HAP-1 (cell line): ENCODE data around the gene CLCN5.
A peak's percentile ranks its signal among the peaks of the same experiment; 100 is the strongest.
"Not testable (repeated sequence)": the region's sequence is repeated elsewhere in the genome, so short reads cannot be mapped to it uniquely, and the experiment has no call there.

ENCODE experiments used
- DNase-seq, 2 experiments: peaks; one replicate each; pipeline ENCODE4 v3.0.0-alpha.2; 2016 to 2020; ENCODE audit warnings: low spot score in 2 of 2
- H3K27me3 ChIP-seq: fragments of 250-450 bp; sonication (Bioruptor Pico); 2 replicates; pipeline ENCODE4 v1.5.1; 2020; ENCODE audit warnings: low read depth, mild to moderate bottlenecking, moderate library complexity
- H3K36me3 ChIP-seq: fragments of 250-450 bp; sonication (Bioruptor Pico); replicated peaks from 2 replicates; pipeline ENCODE4 v1.5.1; 2020; ENCODE audit warnings: mild to moderate bottlenecking
- H3K4me1 ChIP-seq: fragments of 250-450 bp; sonication (Bioruptor Pico); 2 replicates; pipeline ENCODE4 v1.5.1; 2020; ENCODE audit warnings: mild to moderate bottlenecking
- H3K4me3 ChIP-seq: fragments of 250-450 bp; sonication (Bioruptor Pico); 2 replicates; pipeline ENCODE4 v1.5.1; 2020; ENCODE audit warnings: mild to moderate bottlenecking, moderate library complexity
- H3K9me3 ChIP-seq: fragments of 250-450 bp; sonication (Bioruptor Pico); 2 replicates; pipeline ENCODE4 v1.5.1; 2020; ENCODE audit warnings: mild to moderate bottlenecking, moderate library complexity
- in situ Hi-C: fragments of 300-500 bp; cut with MboI; formaldehyde crosslinking; loops from 3 replicates; pipeline ENCODE4 v1.14.3; 2020; ENCODE audit warnings: low sequenced_read_pairs, inconsistent platforms, mixed read lengths

The CLCN5 gene

GRCh38 chrX:49993661-49994060 is 71.3 kb downstream of the CLCN5 start:
- no peak for DNase-seq
- in situ Hi-C loops, result no loop called here
- Histone ChIP-seq H3K4me3 (no peak overlapping the region), H3K36me3 (no peaks in the 10 kb centered on the region), H3K27me3 (no peaks in the 10 kb centered on the region), H3K9me3 (no peaks in the 10 kb centered on the region), H3K4me1 (no peaks in the 10 kb centered on the region; the same call in 1 of the 2 replicates)

- Histone ChIP-seq H3K36me3 (no peaks in the 10 kb centered on the region), H3K4me3 (no peak overlapping the region), H3K4me1 (no peaks in the 10 kb centered on the region; the same call in 1 of the 2 replicates), H3K9me3 (no peaks in the 10 kb centered on the region), H3K27me3 (no peaks in the 10 kb centered on the region)
- DNase-seq, result no peak
- in situ Hi-C loops, result no loop called here
These were observed 72.8 kb downstream of the CLCN5 start for GRCh38 chrX:49995107-49995731.

DNA sequence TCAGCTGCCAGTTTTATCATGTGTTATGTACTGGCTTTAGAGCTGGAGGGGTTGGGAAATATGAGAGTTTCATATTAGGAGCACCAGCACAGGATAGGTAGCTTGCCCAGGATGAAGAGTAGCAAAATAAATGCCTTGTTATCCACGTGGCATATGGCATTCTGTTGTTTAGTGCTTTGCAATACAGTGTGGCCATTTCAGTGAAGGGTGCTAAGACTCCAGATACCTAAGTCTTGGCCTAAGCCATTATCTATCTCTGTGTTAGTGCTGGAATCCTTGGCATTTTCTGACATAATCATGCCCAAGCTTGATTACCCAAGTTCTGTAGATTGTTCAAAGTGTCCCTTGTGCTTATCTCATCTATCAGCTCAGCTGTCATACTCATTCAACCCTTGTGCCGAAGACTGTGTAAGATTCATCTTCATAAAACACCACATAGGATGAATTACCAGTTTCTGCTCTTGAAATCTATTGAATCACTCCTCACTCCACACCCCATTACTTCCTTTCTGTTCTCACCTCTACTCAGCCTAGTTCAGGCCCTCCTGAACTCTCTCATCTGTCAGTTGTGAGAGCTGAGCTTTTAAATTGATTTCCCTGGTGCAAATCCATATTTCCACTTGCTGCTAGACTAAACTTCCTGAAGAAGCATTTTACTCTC is 73.5 kb downstream of the CLCN5 start:
- H3K27me3 ChIP-seq, result no peaks in the 10 kb centered on the region
- no peaks in the 10 kb centered on the region; the same call in 1 of the 2 replicates for H3K4me1 ChIP-seq
- no peaks in the 10 kb centered on the region for H3K36me3 ChIP-seq
- no peak overlapping the region for H3K4me3 ChIP-seq
- DNase-seq, result no peak
- H3K9me3 ChIP-seq, result no peaks in the 10 kb centered on the region
- in situ Hi-C loops, result no loop called here

- H3K9me3 ChIP-seq, result no peaks in the 10 kb centered on the region
- DNase-seq, result no peak
- no peaks in the 10 kb centered on the region; the same call in 1 of the 2 replicates for H3K4me1 ChIP-seq
- in situ Hi-C loops, result no loop called here
- no peak overlapping the region for H3K4me3 ChIP-seq
- no peaks in the 10 kb centered on the region for H3K36me3 ChIP-seq
- H3K27me3 ChIP-seq, result no peaks in the 10 kb centered on the region
These were observed 74.1 kb downstream of the CLCN5 start for GRCh38 chrX:49996474-49996873.

DNA sequence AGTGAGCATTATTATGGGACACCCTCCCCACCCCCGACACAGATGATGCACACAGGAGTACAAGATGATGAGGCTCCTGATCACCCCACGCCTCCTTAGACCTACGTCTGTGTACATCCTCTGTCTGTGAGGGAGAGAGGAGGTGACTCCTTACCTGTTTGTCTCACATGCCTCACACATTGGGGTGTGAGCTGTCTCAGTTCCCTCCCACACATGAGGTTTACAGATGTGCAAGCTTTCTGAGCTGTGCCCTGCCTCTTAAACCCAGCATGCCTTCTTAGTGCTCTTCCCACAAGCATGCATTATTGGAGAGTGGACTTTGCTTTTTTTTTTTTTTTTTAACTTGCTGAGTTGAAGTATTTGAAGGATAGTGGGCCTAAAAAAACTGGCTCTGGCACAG is 76.7 kb downstream of the CLCN5 start:
- in situ Hi-C loops, result no loop called here
- Histone ChIP-seq H3K4me3 (no peak overlapping the region), H3K27me3 (no peaks in the 10 kb centered on the region), H3K4me1 (no peaks in the 10 kb centered on the region), H3K9me3 (no peaks in the 10 kb centered on the region), H3K36me3 (no peaks in the 10 kb centered on the region)
- DNase-seq, result no peak

DNA sequence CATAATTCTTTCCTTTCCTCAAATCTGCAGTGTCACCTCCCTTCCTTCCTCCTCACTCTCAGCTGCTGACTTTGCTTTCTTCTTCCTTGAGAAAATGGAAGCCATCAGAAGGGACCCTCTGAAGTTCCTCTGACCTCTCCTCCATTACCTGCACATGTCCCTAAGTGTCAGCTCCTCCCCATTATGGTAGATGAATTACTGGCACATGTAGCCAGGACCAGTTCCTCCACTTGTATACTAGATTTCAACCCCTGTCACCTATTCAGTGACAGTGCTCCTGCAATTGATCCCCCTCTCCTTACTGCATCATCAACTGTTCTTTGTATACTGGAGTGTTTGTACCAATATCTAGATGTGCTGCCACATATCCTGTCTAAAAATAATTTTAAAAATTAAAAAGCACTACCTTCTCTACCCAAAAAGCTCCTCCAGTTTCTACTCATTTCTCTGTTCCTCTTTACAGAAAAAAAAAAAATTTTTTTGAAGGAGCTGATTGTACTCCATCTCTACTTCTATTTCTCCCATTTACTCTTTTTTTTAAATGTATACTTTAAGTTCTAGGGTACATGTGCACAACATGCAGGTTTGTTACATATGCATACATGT is 78.6 kb downstream of the CLCN5 start:
- no peaks in the 10 kb centered on the region for H3K27me3 ChIP-seq
- H3K9me3 ChIP-seq, result no peaks in the 10 kb centered on the region
- in situ Hi-C loops, result no loop called here

DNA sequence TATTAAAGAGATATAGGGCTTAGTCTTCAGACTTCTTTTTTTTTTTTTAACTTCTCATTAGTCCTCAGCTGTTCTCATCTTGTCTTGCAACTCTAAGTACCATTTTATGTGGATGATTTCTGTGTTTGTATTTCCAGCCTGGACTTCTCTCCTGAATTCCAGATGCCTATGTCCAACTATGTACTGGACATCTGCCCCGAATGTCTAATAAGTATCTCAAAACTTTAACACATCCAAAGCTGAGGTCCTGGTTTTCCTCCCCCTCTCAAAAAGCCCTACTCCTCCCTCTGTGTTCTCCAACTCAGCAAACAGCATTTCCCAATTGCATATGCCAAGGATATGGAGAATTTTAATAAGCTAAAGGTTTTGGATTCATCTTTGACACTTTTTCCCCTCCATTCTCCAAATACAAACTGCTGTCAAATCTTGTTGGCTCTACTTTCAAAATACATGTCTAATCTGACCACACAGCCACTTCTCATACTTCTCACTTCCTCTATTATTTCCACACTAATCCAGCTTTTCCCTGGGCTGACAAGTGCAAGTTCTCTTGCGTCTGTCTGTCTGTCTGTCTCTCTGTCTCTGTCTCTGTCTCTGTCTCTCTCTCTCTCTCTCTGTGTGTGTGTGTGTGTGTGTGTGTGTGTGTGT is 79.8 kb downstream of the CLCN5 start:
- H3K4me1 ChIP-seq, result no peaks in the 10 kb centered on the region
- no peak overlapping the region for H3K4me3 ChIP-seq
- no peak for DNase-seq
- no peaks in the 10 kb centered on the region for H3K9me3 ChIP-seq
- no peaks in the 10 kb centered on the region for H3K27me3 ChIP-seq
- no peaks in the 10 kb centered on the region for H3K36me3 ChIP-seq
- in situ Hi-C loops, result no loop called here

More for the DNA sequence above, 78.6 kb downstream of the CLCN5 start:
- no peaks in the 10 kb centered on the region for H3K4me1 ChIP-seq
- no peak for DNase-seq
- no peak overlapping the region for H3K4me3 ChIP-seq
- H3K36me3 ChIP-seq, result no peaks in the 10 kb centered on the region

DNA sequence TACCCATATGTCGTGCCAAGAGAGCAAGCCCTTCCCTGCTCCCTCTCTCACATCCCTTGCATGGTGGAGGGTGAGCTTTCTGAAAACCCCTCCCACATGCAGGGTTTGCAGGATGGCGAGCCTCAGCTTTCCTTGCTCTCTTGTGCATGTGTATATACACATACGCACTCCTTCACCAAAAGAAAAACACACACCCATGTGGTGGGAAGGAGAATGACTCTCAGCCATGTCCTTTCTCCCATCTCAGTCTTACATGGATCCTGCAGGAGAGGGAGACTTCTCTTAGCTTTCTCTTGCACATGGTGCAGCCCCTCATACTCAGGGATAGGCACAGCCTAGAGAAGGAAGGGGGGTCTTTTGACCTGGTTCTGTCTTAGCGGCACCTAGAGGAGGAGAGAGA is 81.1 kb downstream of the CLCN5 start:
- Histone ChIP-seq H3K9me3 (no peaks in the 10 kb centered on the region), H3K27me3 (no peaks in the 10 kb centered on the region), H3K4me1 (no peaks in the 10 kb centered on the region), H3K36me3 (no peaks in the 10 kb centered on the region), H3K4me3 (no peak overlapping the region)
- in situ Hi-C loops, result no loop called here
- DNase-seq, result no peak

- Histone ChIP-seq H3K9me3 (no peaks in the 10 kb centered on the region), H3K4me3 (no peak overlapping the region), H3K36me3 (no peaks in the 10 kb centered on the region), H3K4me1 (no peaks in the 10 kb centered on the region), H3K27me3 (no peaks in the 10 kb centered on the region)
- in situ Hi-C loops, result no loop called here
- DNase-seq, result no peak
These were observed 81.5 kb downstream of the CLCN5 start for GRCh38 chrX:50003927-50004326.

- H3K4me1 ChIP-seq, H3K27me3 ChIP-seq, in situ Hi-C loops, H3K36me3 ChIP-seq, DNase-seq, H3K4me3 ChIP-seq, H3K9me3 ChIP-seq: not testable (repeated sequence)
These were observed 103.2 kb downstream of the CLCN5 start for GRCh38 chrX:50025591-50025990.

GRCh38 chrX:50035126-50035525 is 112.7 kb downstream of the CLCN5 start:
- Histone ChIP-seq H3K36me3 (no peaks in the 10 kb centered on the region), H3K9me3 (no peaks in the 10 kb centered on the region), H3K4me1 (no peaks in the 10 kb centered on the region), H3K27me3 (no peaks in the 10 kb centered on the region), H3K4me3 (no peak overlapping the region)
- in situ Hi-C loops, result no loop called here
- no peak for DNase-seq

- no peaks in the 10 kb centered on the region for H3K36me3 ChIP-seq
- no peak overlapping the region for H3K4me3 ChIP-seq
- in situ Hi-C loops, result no loop called here
- DNase-seq, result no peak
- H3K4me1 ChIP-seq, result no peaks in the 10 kb centered on the region
- H3K27me3 ChIP-seq, result no peaks in the 10 kb centered on the region
- no peaks in the 10 kb centered on the region for H3K9me3 ChIP-seq
These were observed 114.0 kb downstream of the CLCN5 start for GRCh38 chrX:50036426-50036825.

GRCh38 chrX:50045823-50046222 is 123.4 kb downstream of the CLCN5 start:
- peak in 1 of 2 experiments; percentile 63 for DNase-seq
- Histone ChIP-seq H3K36me3 (no peaks in the 10 kb centered on the region), H3K4me3 (no peak overlapping the region), H3K27me3 (no peaks in the 10 kb centered on the region), H3K9me3 (no peaks in the 10 kb centered on the region), H3K4me1 (peaks cover 4% of the 10 kb centered on the region; the same call in 1 of the 2 replicates)
- in situ Hi-C loops, result no loop called here

DNA sequence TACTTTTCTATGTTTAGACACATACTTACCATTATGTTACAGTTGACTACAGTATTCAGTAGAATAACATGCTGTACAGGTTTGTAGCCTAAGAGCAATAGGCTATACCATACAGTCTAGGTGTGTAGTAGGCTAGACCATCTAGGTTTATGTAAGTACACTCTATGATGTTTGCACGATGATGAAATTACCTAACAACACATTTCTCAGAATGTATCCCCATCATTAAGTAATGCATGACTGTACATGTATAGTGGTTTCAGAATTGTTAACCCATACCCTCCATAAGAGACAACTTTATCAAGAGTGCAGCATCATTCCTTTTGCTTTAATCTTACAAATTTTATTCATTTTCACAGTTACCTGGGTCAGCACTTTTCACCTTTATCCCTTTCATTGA is 126.8 kb downstream of the CLCN5 start:
- H3K4me3 ChIP-seq, result no peak overlapping the region
- H3K4me1 ChIP-seq, result peaks cover 4% of the 10 kb centered on the region; the same call in 1 of the 2 replicates
- H3K27me3 ChIP-seq, result no peaks in the 10 kb centered on the region
- H3K36me3 ChIP-seq, result no peaks in the 10 kb centered on the region
- H3K9me3 ChIP-seq, result no peaks in the 10 kb centered on the region
- DNase-seq, result no peak
- in situ Hi-C loops, result no loop called here
